ENCODE data around the gene TEX2. TPM values are rescaled to one million over a fixed set of nuclear protein-coding genes. Genes with fewer than 3 reads are reported as not detected.

TEX2 gene
- total and polyA plus RNA-seq, 2 donors (not counting 3 experiments of a cell fraction or from before 2014, with no cell fraction given), result 13.3 to 25.8 TPM

DNA sequence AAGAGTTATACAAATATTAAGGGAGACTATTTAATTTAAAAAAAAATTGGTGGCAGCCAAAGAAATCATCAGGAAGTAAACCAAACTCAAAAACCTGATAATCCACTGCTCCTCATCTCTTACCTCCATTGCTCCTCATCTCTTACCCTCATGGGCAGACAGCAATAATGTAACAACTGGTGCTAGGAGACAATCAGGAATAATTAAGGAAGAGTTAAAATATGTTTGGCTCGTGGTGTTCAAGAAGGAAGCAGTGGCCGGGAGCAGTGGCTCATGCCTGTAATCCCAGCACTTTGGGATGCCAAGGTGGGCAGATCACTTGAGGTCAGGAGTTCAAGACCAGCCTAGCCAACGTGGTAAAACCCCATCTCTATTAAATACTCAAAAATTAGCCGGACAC, 151.2 kb downstream of the TEX2 start:
- H3K4me3 ChIP-seq (replicated peaks in 1 of 3; ENCODE audit: insufficient read depth in 1 of 3, low read depth in 1 of 3, low read length in 3 of 3), result no peak overlapping the region
- peaks cover 7% of the 10 kb centered on the region for H3K4me1 ChIP-seq (ENCODE audit: control insufficient read depth, extremely low read depth, insufficient read depth, low read length)
- H3K4me2 ChIP-seq (ENCODE audit: insufficient read depth, low read length), result no peak overlapping the region
- H2AFZ ChIP-seq (ENCODE audit: low read depth, low read length), result no peak overlapping the region
- H3K36me3 ChIP-seq (ENCODE audit: control insufficient read depth in 2 of 2, extremely low read depth in 1 of 2, insufficient read depth in 2 of 2, low read length in 2 of 2), result no peaks in the 10 kb centered on the region
- POLR2A ChIA-PET, result no interaction called here
- CTCF ChIA-PET, result interaction anchor here (0.6 kb wide), 1 partner anchor 220 kb away, joined by 3 read pairs; no protein-coding TSS in a partner anchor
- no peaks in the 10 kb centered on the region for H3K79me2 ChIP-seq (ENCODE audit: control insufficient read depth, insufficient read depth, low read length)
- FAIRE-seq (no peak), DNase-seq (ENCODE audit: low read depth, low spot score) (no peak)
- dilution Hi-C loops (cut with MboI; ENCODE audit: extremely low pct_ligation_motif_present, low sequenced_read_pairs), result no loop called here
- H3K9me1 ChIP-seq (replicated peaks; ENCODE audit: control insufficient read depth, extremely low read depth, insufficient read depth, low read length), result no peaks in the 10 kb centered on the region
- H3K9me3 ChIP-seq (replicated peaks; ENCODE audit: control insufficient read depth, insufficient read depth, low read length), result no peaks in the 10 kb centered on the region
- BruUV-seq (replicated peaks), result no TSS peak
- intact Hi-C loops (cut with micrococcal nuclease), result no loop called here
- no peak overlapping the region for H3K27ac ChIP-seq (ENCODE audit: insufficient read depth, low read depth, low read length)
- no peak overlapping the region for H3K9ac ChIP-seq (replicated peaks; ENCODE audit: extremely low read depth, insufficient read depth, low read length)
- no peaks in the 10 kb centered on the region for H3K27me3 ChIP-seq (ENCODE audit: control insufficient read depth in 2 of 2, insufficient read depth in 2 of 2, low read length in 2 of 2)
- H4K20me1 ChIP-seq (replicated peaks; ENCODE audit: control insufficient read depth, extremely low read depth, insufficient read depth, low read length), result no peaks in the 10 kb centered on the region
- no peak for TF ChIP-seq JUN (IDR thresholded peaks at IDR 0.05; ENCODE audit: borderline replicate concordance, insufficient read depth, insufficient read length, low read depth)
- TF ChIP-seq POLR2AphosphoS5 (IDR thresholded peaks at IDR 0.05; ENCODE audit: insufficient read depth, low read depth, low read length), result no peak
- no peak for TF ChIP-seq EZH2 (IDR thresholded peaks at IDR 0.05; ENCODE audit: borderline replicate concordance, low read depth, low read length, severe bottlenecking)
- no peak for TF ChIP-seq CTCF (IDR thresholded peaks at IDR 0.05; ENCODE audit: extremely low read depth in 1 of 2, insufficient read depth in 1 of 2, low read depth in 1 of 2, low read length in 2 of 2)
- no peak for TF ChIP-seq MAX (IDR thresholded peaks at IDR 0.05; ENCODE audit: insufficient read depth, insufficient read length)
- no peak for TF ChIP-seq FOS (IDR thresholded peaks at IDR 0.05; ENCODE audit: borderline replicate concordance, insufficient read depth, low read length)
- no peak for TF ChIP-seq MYC (IDR thresholded peaks at IDR 0.05; ENCODE audit: low read depth, low read length)
- TF ChIP-seq GATA2 (IDR thresholded peaks at IDR 0.05; ENCODE audit: insufficient read depth, insufficient read length, low read depth, low read length), result no peak
- TF ChIP-seq POLR2A (IDR thresholded peaks at IDR 0.05; ENCODE audit: low read depth, low read length), result no peak

Measured in endothelial cell of umbilical vein (primary cell).